ENCODE results near the gene CRELD1. TPM values are rescaled to one million over a fixed set of nuclear protein-coding genes. Genes with fewer than 3 reads are reported as not detected.
A peak's percentile ranks its signal among the peaks of the same experiment; 100 is the strongest.

CRELD1 gene
- polyA plus RNA-seq, 4 donors, result 16.2 to 53.7 (median 32.1) TPM

DNA sequence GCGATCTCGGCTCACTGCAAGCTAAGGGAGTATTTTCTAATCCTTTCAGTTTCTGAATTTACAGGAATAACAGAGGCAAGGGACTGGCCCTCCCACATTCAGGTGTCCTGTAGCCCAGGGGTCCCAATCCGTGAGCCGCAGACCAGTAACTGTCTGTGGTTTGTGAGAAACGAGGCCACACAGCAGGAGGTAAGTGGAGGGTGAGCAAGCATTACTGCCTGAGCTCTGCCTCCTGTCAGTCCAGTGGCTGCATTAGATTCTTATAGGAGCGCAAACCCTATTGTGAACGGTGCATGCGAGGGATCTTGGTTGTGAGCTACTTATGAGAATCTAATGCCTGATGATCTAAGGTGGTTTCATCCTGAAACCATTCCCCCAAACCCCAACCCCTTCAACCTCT, 21.8 kb upstream of the CRELD1 start:
- Histone ChIP-seq H3K27ac (ENCODE audit: low read depth in 1 of 3, low read length in 2 of 3) (no peak overlapping the region), H3K9me3 (ENCODE audit: control insufficient read depth in 2 of 2, insufficient read depth in 1 of 2, low read depth in 1 of 2, low read length in 1 of 2) (no peaks in the 10 kb centered on the region), H3K4me3 (ENCODE audit: low read depth in 1 of 3, low read length in 3 of 3) (no peak overlapping the region), H3K4me1 (ENCODE audit: control insufficient read depth in 3 of 3, insufficient read depth in 2 of 3, low read depth in 1 of 3, low read length in 2 of 3) (peaks cover 4 to 28% (median 9%) of the 10 kb centered on the region in 3 donors), H3K27me3 (ENCODE audit: control insufficient read depth in 3 of 3, insufficient read depth in 3 of 3, low read length in 3 of 3) (no peaks in the 10 kb centered on the region), H3K36me3 (ENCODE audit: control insufficient read depth in 3 of 3, insufficient read depth in 2 of 3, low read depth in 1 of 3, low read length in 3 of 3) (peaks cover 0 to 67% (median 14%) of the 10 kb centered on the region in 3 donors)
- DNase-seq, result no peak
- no peak for FAIRE-seq
- WGBS, 3 donors, result 72 to 88% (median 84%) methylated on average over 8 of the region's 8 CpGs

DNA sequence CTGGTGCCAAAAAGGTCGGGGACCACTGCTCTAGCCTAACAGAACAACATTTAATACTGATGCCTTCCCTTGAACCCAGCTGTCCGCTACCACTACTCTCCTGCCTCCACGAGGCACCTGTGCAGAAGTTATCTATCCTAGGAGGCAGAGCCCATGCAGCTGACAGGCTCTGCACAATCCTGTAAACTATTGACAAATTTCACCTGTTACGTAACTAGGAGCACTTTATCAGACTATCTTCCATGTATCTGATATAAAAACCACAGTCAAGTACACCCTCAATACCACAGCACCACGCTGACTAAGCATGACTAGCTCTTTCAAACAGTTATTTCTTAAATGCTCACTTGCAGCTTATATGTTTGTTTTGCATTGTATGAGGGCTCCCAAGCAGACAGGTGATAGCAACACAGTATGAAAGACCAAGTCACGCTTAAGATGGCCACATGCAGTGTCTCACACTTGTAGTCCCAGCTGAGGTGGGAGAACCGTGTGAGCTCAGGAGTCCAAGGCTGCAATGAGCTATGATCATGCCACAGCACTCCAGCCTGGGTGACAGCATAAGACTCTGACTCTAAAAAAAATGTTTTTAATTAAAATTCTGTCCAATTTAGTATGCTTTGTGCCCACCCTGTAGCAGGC, 21.2 kb upstream of the CRELD1 start:
- H3K9me3 ChIP-seq (ENCODE audit: control insufficient read depth in 2 of 2, insufficient read depth in 1 of 2, low read depth in 1 of 2, low read length in 1 of 2), result no peaks in the 10 kb centered on the region
- no peak overlapping the region for H3K4me3 ChIP-seq (ENCODE audit: low read depth in 1 of 3, low read length in 3 of 3)
- no peaks in the 10 kb centered on the region for H3K27me3 ChIP-seq (ENCODE audit: control insufficient read depth in 3 of 3, insufficient read depth in 3 of 3, low read length in 3 of 3)
- no peak overlapping the region for H3K27ac ChIP-seq (ENCODE audit: low read depth in 1 of 3, low read length in 2 of 3)
- peaks cover 0 to 61% (median 14%) of the 10 kb centered on the region in 3 donors for H3K36me3 ChIP-seq (ENCODE audit: control insufficient read depth in 3 of 3, insufficient read depth in 2 of 3, low read depth in 1 of 3, low read length in 3 of 3)
- whole genome bisulfite sequencing, 3 donors, result 49 to 71% (median 58%) methylated on average over 7 of the region's 7 CpGs
- DNase-seq, result peak in 1 of 2 donors; percentile 63
- H3K4me1 ChIP-seq (ENCODE audit: control insufficient read depth in 3 of 3, insufficient read depth in 2 of 3, low read depth in 1 of 3, low read length in 2 of 3), result peaks cover 4 to 32% (median 9%) of the 10 kb centered on the region in 3 donors
- FAIRE-seq, result no peak

DNA sequence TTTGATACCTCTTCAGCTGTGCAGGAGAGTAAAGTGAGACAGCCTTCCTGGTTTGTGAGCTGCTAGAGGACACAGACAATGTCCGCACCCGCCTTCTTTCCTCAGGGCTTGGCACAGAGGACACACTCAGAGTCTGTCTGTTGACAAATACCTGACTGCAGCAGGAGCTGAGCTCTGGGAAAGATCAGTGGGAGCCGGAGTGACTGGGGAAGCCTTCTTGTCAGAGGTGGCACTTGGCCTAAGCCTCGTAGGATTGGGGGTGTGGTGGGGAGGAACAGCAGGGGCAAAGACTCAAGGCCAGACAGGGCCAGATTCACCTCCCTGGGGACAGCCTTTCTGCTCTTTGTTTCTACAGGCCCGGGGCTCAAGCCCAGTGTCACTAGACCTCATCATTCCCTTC, 20.0 kb upstream of the CRELD1 start:
- DNase-seq (peak in 1 of 2 donors; percentile 50), FAIRE-seq (no peak)
- H3K36me3 ChIP-seq (ENCODE audit: control insufficient read depth in 3 of 3, insufficient read depth in 2 of 3, low read depth in 1 of 3, low read length in 3 of 3), result peaks cover 0 to 59% (median 14%) of the 10 kb centered on the region in 3 donors
- 33 to 68% (median 45%) methylated on average over 5 of the region's 5 CpGs for WGBS, 3 donors
- peak overlapping the region in 1 of 3 donors; percentile 11 for H3K27ac ChIP-seq (ENCODE audit: low read depth in 1 of 3, low read length in 2 of 3)
- H3K27me3 ChIP-seq (ENCODE audit: control insufficient read depth in 3 of 3, insufficient read depth in 3 of 3, low read length in 3 of 3), result no peaks in the 10 kb centered on the region
- no peaks in the 10 kb centered on the region for H3K9me3 ChIP-seq (ENCODE audit: control insufficient read depth in 2 of 2, insufficient read depth in 1 of 2, low read depth in 1 of 2, low read length in 1 of 2)
- no peak overlapping the region for H3K4me3 ChIP-seq (ENCODE audit: low read depth in 1 of 3, low read length in 3 of 3)
- H3K4me1 ChIP-seq (ENCODE audit: control insufficient read depth in 3 of 3, insufficient read depth in 2 of 3, low read depth in 1 of 3, low read length in 2 of 3), result peaks cover 4 to 35% (median 8%) of the 10 kb centered on the region in 3 donors

DNA sequence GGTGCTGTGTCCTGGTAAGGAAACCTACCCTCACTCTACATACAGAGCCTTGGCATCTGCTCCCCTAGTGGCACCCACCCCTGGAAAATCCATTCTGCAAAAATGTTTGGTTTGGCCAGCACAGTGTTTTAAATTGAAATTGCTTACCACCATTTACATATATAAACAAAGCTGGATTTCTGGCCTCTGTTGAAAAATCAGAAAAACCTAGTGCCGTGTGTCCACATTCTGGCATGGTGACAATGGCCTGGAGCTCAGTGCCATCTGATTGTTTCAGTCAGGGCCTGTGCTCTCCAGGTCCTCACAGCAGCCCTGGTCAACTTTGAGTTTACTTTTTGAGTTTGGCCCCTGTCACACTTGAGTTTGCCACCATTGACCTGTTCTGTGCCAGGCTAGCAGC, 19.6 kb upstream of the CRELD1 start:
- no peaks in the 10 kb centered on the region for H3K9me3 ChIP-seq (ENCODE audit: control insufficient read depth in 2 of 2, insufficient read depth in 1 of 2, low read depth in 1 of 2, low read length in 1 of 2)
- H3K27ac ChIP-seq (ENCODE audit: low read depth in 1 of 3, low read length in 2 of 3), result peak overlapping the region in 1 of 3 donors; percentile 71
- H3K27me3 ChIP-seq (ENCODE audit: control insufficient read depth in 3 of 3, insufficient read depth in 3 of 3, low read length in 3 of 3), result no peaks in the 10 kb centered on the region
- FAIRE-seq (no peak), DNase-seq (no peak)
- H3K4me3 ChIP-seq (ENCODE audit: low read depth in 1 of 3, low read length in 3 of 3), result no peak overlapping the region
- peaks cover 0 to 55% (median 14%) of the 10 kb centered on the region in 3 donors for H3K36me3 ChIP-seq (ENCODE audit: control insufficient read depth in 3 of 3, insufficient read depth in 2 of 3, low read depth in 1 of 3, low read length in 3 of 3)
- WGBS, 3 donors, result 52 to 67% (median 64%) methylated on average over 1 of the region's 1 CpG
- peaks cover 4 to 35% (median 6%) of the 10 kb centered on the region in 3 donors for H3K4me1 ChIP-seq (ENCODE audit: control insufficient read depth in 3 of 3, insufficient read depth in 2 of 3, low read depth in 1 of 3, low read length in 2 of 3)

DNA sequence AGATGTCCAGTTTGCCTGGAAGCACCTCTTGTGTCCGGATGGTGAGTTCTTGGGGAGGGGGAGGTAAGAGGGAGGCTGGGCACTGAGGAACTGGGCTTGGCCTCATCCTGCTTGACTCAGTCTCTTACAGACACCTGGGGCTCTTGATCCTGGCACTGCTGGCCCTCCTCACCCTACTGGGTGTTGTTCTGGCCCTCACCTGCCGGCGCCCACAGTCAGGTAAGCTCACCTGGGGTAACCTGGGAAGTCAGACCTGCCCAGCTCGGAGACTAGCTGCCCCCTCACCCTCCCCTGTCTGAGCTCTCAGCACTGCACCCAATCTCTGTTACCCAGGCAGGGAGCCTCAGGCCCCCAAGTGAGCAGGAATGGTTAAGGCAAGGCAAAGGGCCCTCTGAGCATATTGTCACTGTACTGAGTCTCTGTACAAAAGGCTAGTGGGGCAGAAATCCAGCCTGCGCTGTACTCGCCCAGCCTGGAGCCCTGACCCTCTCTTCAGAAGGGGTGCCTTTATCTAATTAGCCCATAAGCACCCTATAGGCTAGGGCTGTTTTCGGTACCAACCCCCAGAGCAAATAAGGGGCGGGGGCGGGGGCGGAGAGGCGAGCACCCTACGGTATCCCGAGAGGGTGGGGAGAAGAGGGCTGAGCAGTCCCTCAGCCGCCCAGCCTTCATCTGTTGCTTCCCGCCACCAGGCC, 18.9 kb upstream of the CRELD1 start:
- Histone ChIP-seq H3K27ac (ENCODE audit: low read depth in 1 of 3, low read length in 2 of 3) (peak overlapping the region; percentile 78 to 86 (median 80)), H3K9me3 (ENCODE audit: control insufficient read depth in 2 of 2, insufficient read depth in 1 of 2, low read depth in 1 of 2, low read length in 1 of 2) (no peaks in the 10 kb centered on the region), H3K4me1 (ENCODE audit: control insufficient read depth in 3 of 3, insufficient read depth in 2 of 3, low read depth in 1 of 3, low read length in 2 of 3) (peaks cover 4 to 35% (median 6%) of the 10 kb centered on the region in 3 donors), H3K36me3 (ENCODE audit: control insufficient read depth in 3 of 3, insufficient read depth in 2 of 3, low read depth in 1 of 3, low read length in 3 of 3) (peaks cover 0 to 50% (median 11%) of the 10 kb centered on the region in 3 donors), H3K4me3 (ENCODE audit: low read depth in 1 of 3, low read length in 3 of 3) (peak overlapping the region in 2 of 3 donors; percentile 20 to 53), H3K27me3 (ENCODE audit: control insufficient read depth in 3 of 3, insufficient read depth in 3 of 3, low read length in 3 of 3) (no peaks in the 10 kb centered on the region)
- FAIRE-seq (no peak), DNase-seq (no peak)
- 15 to 21% (median 19%) methylated on average over 15 of the region's 15 CpGs for WGBS, 3 donors

DNA sequence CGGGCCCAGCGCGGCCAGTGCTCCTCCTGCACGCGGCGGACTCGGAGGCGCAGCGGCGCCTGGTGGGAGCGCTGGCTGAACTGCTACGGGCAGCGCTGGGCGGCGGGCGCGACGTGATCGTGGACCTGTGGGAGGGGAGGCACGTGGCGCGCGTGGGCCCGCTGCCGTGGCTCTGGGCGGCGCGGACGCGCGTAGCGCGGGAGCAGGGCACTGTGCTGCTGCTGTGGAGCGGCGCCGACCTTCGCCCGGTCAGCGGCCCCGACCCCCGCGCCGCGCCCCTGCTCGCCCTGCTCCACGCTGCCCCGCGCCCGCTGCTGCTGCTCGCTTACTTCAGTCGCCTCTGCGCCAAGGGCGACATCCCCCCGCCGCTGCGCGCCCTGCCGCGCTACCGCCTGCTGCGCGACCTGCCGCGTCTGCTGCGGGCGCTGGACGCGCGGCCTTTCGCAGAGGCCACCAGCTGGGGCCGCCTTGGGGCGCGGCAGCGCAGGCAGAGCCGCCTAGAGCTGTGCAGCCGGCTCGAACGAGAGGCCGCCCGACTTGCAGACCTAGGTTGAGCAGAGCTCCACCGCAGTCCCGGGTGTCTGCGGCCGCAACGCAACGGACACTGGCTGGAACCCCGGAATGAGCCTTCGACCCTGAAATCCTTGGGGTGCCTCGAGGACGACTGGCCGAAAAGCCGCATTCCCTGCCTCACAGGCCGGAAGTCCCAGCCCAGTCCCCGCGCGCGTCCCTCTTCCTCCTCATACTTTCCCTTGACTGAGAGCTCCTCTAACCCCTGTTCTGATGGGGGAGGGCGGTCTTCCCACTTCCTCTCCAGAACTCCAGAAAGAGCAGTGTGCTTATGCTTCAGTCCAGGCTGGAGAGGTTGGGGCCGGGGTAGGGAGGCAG, 18.1 kb upstream of the CRELD1 start:
- Histone ChIP-seq H3K27ac (ENCODE audit: low read depth in 1 of 3, low read length in 2 of 3) (peak overlapping the region; percentile 80 to 86 (median 83)), H3K4me1 (ENCODE audit: control insufficient read depth in 3 of 3, insufficient read depth in 2 of 3, low read depth in 1 of 3, low read length in 2 of 3) (peaks cover 4 to 35% (median 6%) of the 10 kb centered on the region in 3 donors), H3K4me3 (ENCODE audit: low read depth in 1 of 3, low read length in 3 of 3) (peak overlapping the region in 2 of 3 donors; percentile 48 to 53), H3K36me3 (ENCODE audit: control insufficient read depth in 3 of 3, insufficient read depth in 2 of 3, low read depth in 1 of 3, low read length in 3 of 3) (peaks cover 0 to 51% (median 11%) of the 10 kb centered on the region in 3 donors), H3K27me3 (ENCODE audit: control insufficient read depth in 3 of 3, insufficient read depth in 3 of 3, low read length in 3 of 3) (no peaks in the 10 kb centered on the region), H3K9me3 (ENCODE audit: control insufficient read depth in 2 of 2, insufficient read depth in 1 of 2, low read depth in 1 of 2, low read length in 1 of 2) (no peaks in the 10 kb centered on the region)
- no peak for FAIRE-seq
- peak; percentile 55 to 81 for DNase-seq
- 0 to 1% (median 1%) methylated on average over 54 to 99 of the region's 99 CpGs for WGBS, 3 donors

DNA sequence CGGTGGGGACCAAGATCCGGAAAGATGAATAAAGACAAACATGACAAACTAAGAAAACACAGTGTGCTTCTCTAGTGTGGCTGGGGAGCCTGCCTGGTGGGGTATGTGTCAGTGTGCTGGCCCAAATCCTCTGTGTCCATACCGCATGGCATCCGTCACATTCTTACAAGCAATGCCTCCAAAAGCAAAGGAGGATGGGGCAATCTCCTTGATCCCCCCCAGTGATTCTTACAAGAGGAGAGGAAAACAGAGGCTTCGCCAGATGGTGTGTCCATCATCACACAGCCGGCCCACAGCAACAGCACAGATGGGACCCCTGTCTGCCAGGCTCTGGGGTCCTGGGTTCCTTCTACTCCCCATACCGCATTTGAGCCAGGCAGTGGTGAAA, 17.3 kb upstream of the CRELD1 start:
- Histone ChIP-seq H3K9me3 (ENCODE audit: control insufficient read depth in 2 of 2, insufficient read depth in 1 of 2, low read depth in 1 of 2, low read length in 1 of 2) (no peaks in the 10 kb centered on the region), H3K36me3 (ENCODE audit: control insufficient read depth in 3 of 3, insufficient read depth in 2 of 3, low read depth in 1 of 3, low read length in 3 of 3) (peaks cover 0 to 50% (median 3%) of the 10 kb centered on the region in 3 donors), H3K4me1 (ENCODE audit: control insufficient read depth in 3 of 3, insufficient read depth in 2 of 3, low read depth in 1 of 3, low read length in 2 of 3) (peaks cover 4 to 35% (median 6%) of the 10 kb centered on the region in 3 donors), H3K4me3 (ENCODE audit: low read depth in 1 of 3, low read length in 3 of 3) (peak overlapping the region in 1 of 3 donors; percentile 43), H3K27me3 (ENCODE audit: control insufficient read depth in 3 of 3, insufficient read depth in 3 of 3, low read length in 3 of 3) (no peaks in the 10 kb centered on the region), H3K27ac (ENCODE audit: low read depth in 1 of 3, low read length in 2 of 3) (peak overlapping the region; percentile 70 to 84 (median 83))
- no peak for FAIRE-seq
- WGBS, 3 donors, result 24 to 50% (median 49%) methylated on average over 7 of the region's 7 CpGs
- no peak for DNase-seq
